Nephron progenitor cell (in vitro differentiated cells): ENCODE measurements around the gene ITM2B.

Experiments used
- DNase-seq: peaks from one replicate; pipeline ENCODE4 v3.0.0; 2021
- H3K27ac Mint-ChIP-seq: 2 replicates; pipeline ENCODE4 v1.8.0; 2021; ENCODE audit warnings: mild to moderate bottlenecking, moderate library complexity, mixed read lengths
- H3K27me3 Mint-ChIP-seq: 2 replicates; pipeline ENCODE4 v1.8.0; 2021; ENCODE audit warnings: mild to moderate bottlenecking, low read depth, mixed read lengths; ENCODE audit not compliant: poor library complexity
- H3K36me3 Mint-ChIP-seq: 2 replicates; pipeline ENCODE4 v1.8.0; 2021; ENCODE audit warnings: low read depth, mixed read lengths
- H3K4me1 Mint-ChIP-seq: 2 replicates; pipeline ENCODE4 v1.8.0; 2021; ENCODE audit warnings: mixed read lengths
- H3K4me3 Mint-ChIP-seq: 2 replicates; pipeline ENCODE4 v1.8.0; 2021; ENCODE audit warnings: mild to moderate bottlenecking, moderate library complexity, mixed read lengths
- H3K9me3 Mint-ChIP-seq: 2 replicates; pipeline ENCODE4 v1.8.0; 2021; ENCODE audit warnings: mild to moderate bottlenecking, moderate library complexity, mixed read lengths
- CTCF ChIP-seq: fragments of 200-600 bp; sonication (generic); IDR thresholded peaks from 2 replicates; pipeline ENCODE4 v1.5.0; 2021; ENCODE audit warnings: antibody characterized with exemption

The ITM2B gene

GRCh38 chr13:48258002-48258401, 25.0 kb downstream of the ITM2B start:
- TF ChIP-seq CTCF = no peak
- H3K27me3 Mint-ChIP-seq = no peaks in the 10 kb centered on the region
- no peak for DNase-seq
- H3K9me3 Mint-ChIP-seq = no peaks in the 10 kb centered on the region
- H3K4me1 Mint-ChIP-seq = no peaks in the 10 kb centered on the region
- no peak overlapping the region for H3K4me3 Mint-ChIP-seq
- no peak overlapping the region for H3K27ac Mint-ChIP-seq
- peaks cover 75% of the 10 kb centered on the region for H3K36me3 Mint-ChIP-seq

GRCh38 chr13:48258430-48258829, 25.4 kb downstream of the ITM2B start:
- Mint-ChIP-seq H3K4me1 (no peaks in the 10 kb centered on the region), H3K4me3 (no peak overlapping the region), H3K36me3 (peaks cover 79% of the 10 kb centered on the region), H3K27ac (no peak overlapping the region), H3K9me3 (no peaks in the 10 kb centered on the region), H3K27me3 (no peaks in the 10 kb centered on the region)
- no peak for DNase-seq
- TF ChIP-seq CTCF = no peak

GRCh38 chr13:48260970-48261369, 28.0 kb downstream of the ITM2B start:
- Mint-ChIP-seq H3K27me3 (no peaks in the 10 kb centered on the region), H3K9me3 (no peaks in the 10 kb centered on the region)
- TF ChIP-seq CTCF = no peak

GRCh38 chr13:48263196-48263595, 30.2 kb downstream of the ITM2B start:
- H3K27me3 Mint-ChIP-seq = no peaks in the 10 kb centered on the region
- DNase-seq = no peak
- peaks cover 15% of the 10 kb centered on the region for H3K4me1 Mint-ChIP-seq
- peaks cover 65% of the 10 kb centered on the region for H3K36me3 Mint-ChIP-seq
- H3K27ac Mint-ChIP-seq = no peak overlapping the region
- no peak overlapping the region for H3K4me3 Mint-ChIP-seq
- H3K9me3 Mint-ChIP-seq = no peaks in the 10 kb centered on the region
- no peak for TF ChIP-seq CTCF

More at GRCh38 chr13:48260970-48261369, 28.0 kb downstream of the ITM2B start:
- Mint-ChIP-seq H3K36me3 (peaks cover 76% of the 10 kb centered on the region), H3K4me1 (peaks cover 9% of the 10 kb centered on the region), H3K4me3 (no peak overlapping the region), H3K27ac (no peak overlapping the region)
- no peak for DNase-seq

- TF ChIP-seq CTCF = no peak
- Mint-ChIP-seq H3K27ac (no peak overlapping the region), H3K9me3 (no peaks in the 10 kb centered on the region), H3K4me1 (peaks cover 15% of the 10 kb centered on the region), H3K36me3 (peaks cover 64% of the 10 kb centered on the region), H3K27me3 (no peaks in the 10 kb centered on the region), H3K4me3 (no peak overlapping the region)
- no peak for DNase-seq
These were observed 31.1 kb downstream of the ITM2B start for GRCh38 chr13:48264058-48264457.

- Mint-ChIP-seq H3K4me3 (no peak overlapping the region), H3K4me1 (peaks cover 15% of the 10 kb centered on the region), H3K27me3 (no peaks in the 10 kb centered on the region), H3K27ac (peak overlapping the region; percentile 63), H3K9me3 (no peaks in the 10 kb centered on the region), H3K36me3 (peaks cover 57% of the 10 kb centered on the region)
- DNase-seq = no peak
- TF ChIP-seq CTCF = no peak
These were observed 32.3 kb downstream of the ITM2B start for GRCh38 chr13:48265217-48265815.
